ENCODE data around the gene KLF18.

GRCh38 chr1:44118682-44119081, 22.7 kb downstream of the KLF18 start, which contains the start of gene KLF17:
- TF ChIP-seq, protein P1, sequence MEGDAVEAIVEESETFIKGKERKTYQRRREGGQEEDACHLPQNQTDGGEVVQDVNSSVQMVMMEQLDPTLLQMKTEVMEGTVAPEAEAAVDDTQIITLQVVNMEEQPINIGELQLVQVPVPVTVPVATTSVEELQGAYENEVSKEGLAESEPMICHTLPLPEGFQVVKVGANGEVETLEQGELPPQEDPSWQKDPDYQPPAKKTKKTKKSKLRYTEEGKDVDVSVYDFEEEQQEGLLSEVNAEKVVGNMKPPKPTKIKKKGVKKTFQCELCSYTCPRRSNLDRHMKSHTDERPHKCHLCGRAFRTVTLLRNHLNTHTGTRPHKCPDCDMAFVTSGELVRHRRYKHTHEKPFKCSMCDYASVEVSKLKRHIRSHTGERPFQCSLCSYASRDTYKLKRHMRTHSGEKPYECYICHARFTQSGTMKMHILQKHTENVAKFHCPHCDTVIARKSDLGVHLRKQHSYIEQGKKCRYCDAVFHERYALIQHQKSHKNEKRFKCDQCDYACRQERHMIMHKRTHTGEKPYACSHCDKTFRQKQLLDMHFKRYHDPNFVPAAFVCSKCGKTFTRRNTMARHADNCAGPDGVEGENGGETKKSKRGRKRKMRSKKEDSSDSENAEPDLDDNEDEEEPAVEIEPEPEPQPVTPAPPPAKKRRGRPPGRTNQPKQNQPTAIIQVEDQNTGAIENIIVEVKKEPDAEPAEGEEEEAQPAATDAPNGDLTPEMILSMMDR (IDR thresholded peaks at IDR 0.05; ENCODE audit: low read depth, low read length), result no peak
- TF ChIP-seq EZH2phosphoT487 (IDR thresholded peaks at IDR 0.05; ENCODE audit: low read depth), result no peak
